ENCODE results near the gene RASGRF2. TPM values are rescaled to one million over a fixed set of nuclear protein-coding genes. Genes with fewer than 3 reads are reported as not detected.

Gene RASGRF2
- polyA plus RNA-seq, 1 donor from 2014 or later = 0.42 TPM

GRCh38 chr5:81241961-81242648 lies 281.9 kb downstream of the RASGRF2 start:
- TF ChIP-seq, protein P1, sequence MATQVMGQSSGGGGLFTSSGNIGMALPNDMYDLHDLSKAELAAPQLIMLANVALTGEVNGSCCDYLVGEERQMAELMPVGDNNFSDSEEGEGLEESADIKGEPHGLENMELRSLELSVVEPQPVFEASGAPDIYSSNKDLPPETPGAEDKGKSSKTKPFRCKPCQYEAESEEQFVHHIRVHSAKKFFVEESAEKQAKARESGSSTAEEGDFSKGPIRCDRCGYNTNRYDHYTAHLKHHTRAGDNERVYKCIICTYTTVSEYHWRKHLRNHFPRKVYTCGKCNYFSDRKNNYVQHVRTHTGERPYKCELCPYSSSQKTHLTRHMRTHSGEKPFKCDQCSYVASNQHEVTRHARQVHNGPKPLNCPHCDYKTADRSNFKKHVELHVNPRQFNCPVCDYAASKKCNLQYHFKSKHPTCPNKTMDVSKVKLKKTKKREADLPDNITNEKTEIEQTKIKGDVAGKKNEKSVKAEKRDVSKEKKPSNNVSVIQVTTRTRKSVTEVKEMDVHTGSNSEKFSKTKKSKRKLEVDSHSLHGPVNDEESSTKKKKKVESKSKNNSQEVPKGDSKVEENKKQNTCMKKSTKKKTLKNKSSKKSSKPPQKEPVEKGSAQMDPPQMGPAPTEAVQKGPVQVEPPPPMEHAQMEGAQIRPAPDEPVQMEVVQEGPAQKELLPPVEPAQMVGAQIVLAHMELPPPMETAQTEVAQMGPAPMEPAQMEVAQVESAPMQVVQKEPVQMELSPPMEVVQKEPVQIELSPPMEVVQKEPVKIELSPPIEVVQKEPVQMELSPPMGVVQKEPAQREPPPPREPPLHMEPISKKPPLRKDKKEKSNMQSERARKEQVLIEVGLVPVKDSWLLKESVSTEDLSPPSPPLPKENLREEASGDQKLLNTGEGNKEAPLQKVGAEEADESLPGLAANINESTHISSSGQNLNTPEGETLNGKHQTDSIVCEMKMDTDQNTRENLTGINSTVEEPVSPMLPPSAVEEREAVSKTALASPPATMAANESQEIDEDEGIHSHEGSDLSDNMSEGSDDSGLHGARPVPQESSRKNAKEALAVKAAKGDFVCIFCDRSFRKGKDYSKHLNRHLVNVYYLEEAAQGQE (IDR thresholded peaks at IDR 0.05; ENCODE audit: borderline replicate concordance) = no peak
- no peak for TF ChIP-seq SMC3 (conservative IDR thresholded peaks at IDR 0.05; ENCODE audit: poor library complexity)
- TF ChIP-seq EP300 (conservative IDR thresholded peaks at IDR 0.05; ENCODE audit: poor library complexity, severe bottlenecking) = no peak
- no peak for TF ChIP-seq TAF1 (IDR thresholded peaks at IDR 0.05; ENCODE audit: low read depth)
- TF ChIP-seq, protein P2, sequence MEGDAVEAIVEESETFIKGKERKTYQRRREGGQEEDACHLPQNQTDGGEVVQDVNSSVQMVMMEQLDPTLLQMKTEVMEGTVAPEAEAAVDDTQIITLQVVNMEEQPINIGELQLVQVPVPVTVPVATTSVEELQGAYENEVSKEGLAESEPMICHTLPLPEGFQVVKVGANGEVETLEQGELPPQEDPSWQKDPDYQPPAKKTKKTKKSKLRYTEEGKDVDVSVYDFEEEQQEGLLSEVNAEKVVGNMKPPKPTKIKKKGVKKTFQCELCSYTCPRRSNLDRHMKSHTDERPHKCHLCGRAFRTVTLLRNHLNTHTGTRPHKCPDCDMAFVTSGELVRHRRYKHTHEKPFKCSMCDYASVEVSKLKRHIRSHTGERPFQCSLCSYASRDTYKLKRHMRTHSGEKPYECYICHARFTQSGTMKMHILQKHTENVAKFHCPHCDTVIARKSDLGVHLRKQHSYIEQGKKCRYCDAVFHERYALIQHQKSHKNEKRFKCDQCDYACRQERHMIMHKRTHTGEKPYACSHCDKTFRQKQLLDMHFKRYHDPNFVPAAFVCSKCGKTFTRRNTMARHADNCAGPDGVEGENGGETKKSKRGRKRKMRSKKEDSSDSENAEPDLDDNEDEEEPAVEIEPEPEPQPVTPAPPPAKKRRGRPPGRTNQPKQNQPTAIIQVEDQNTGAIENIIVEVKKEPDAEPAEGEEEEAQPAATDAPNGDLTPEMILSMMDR (IDR thresholded peaks at IDR 0.05; ENCODE audit: poor library complexity, severe bottlenecking) = no peak
- no peak for TF ChIP-seq EZH2 (IDR thresholded peaks at IDR 0.05; ENCODE audit: borderline replicate concordance, insufficient read depth, low read length, poor library complexity, severe bottlenecking)
- TF ChIP-seq RAD21 (conservative IDR thresholded peaks at IDR 0.05) = no peak
- no peak for TF ChIP-seq MXI1 (conservative IDR thresholded peaks at IDR 0.05; ENCODE audit: poor library complexity, severe bottlenecking)
- Histone ChIP-seq H3K9ac (ENCODE audit: low read length) (no peak overlapping the region), H2AFZ (ENCODE audit: low read depth, low read length) (no peak overlapping the region), H3K9me2 (ENCODE audit: insufficient read depth, low read length) (no peaks in the 10 kb centered on the region), H3F3A (ENCODE audit: insufficient read depth, low read length, poor library complexity, severe bottlenecking) (no peaks in the 10 kb centered on the region), H4K20me1 (ENCODE audit: insufficient read depth) (no peaks in the 10 kb centered on the region), H3K27ac (ENCODE audit: low read length) (no peak overlapping the region), H3K9me3 (ENCODE audit: low read length) (no peaks in the 10 kb centered on the region), H3K36me3 (ENCODE audit: insufficient read depth, low read length) (no peaks in the 10 kb centered on the region), H3K79me2 (replicated peaks; ENCODE audit: insufficient read depth, low read length) (no peaks in the 10 kb centered on the region), H3K4me3 (ENCODE audit: low read length) (no peak overlapping the region), H3K27me3 (ENCODE audit: insufficient read depth, low read depth, low read length) (no peaks in the 10 kb centered on the region), H3K4me2 (ENCODE audit: low read length) (no peak overlapping the region)

- TF ChIP-seq, protein P1 (IDR thresholded peaks at IDR 0.05; ENCODE audit: borderline replicate concordance) = no peak
- TF ChIP-seq, protein P2 (IDR thresholded peaks at IDR 0.05; ENCODE audit: poor library complexity, severe bottlenecking) = no peak
- Histone ChIP-seq H3K27me3 (ENCODE audit: insufficient read depth, low read depth, low read length) (no peaks in the 10 kb centered on the region), H3K4me3 (ENCODE audit: low read length) (no peak overlapping the region), H3K27ac (ENCODE audit: low read length) (no peak overlapping the region), H3F3A (ENCODE audit: insufficient read depth, low read length, poor library complexity, severe bottlenecking) (no peaks in the 10 kb centered on the region), H3K9me3 (ENCODE audit: low read length) (no peaks in the 10 kb centered on the region), H4K20me1 (ENCODE audit: insufficient read depth) (no peaks in the 10 kb centered on the region), H3K4me2 (ENCODE audit: low read length) (no peak overlapping the region), H2AFZ (ENCODE audit: low read depth, low read length) (no peak overlapping the region), H3K9ac (ENCODE audit: low read length) (no peak overlapping the region), H3K79me2 (replicated peaks; ENCODE audit: insufficient read depth, low read length) (no peaks in the 10 kb centered on the region), H3K36me3 (ENCODE audit: insufficient read depth, low read length) (no peaks in the 10 kb centered on the region), H3K9me2 (ENCODE audit: insufficient read depth, low read length) (no peaks in the 10 kb centered on the region)
Observed at GRCh38 chr5:81242906-81243436, 282.8 kb downstream of the RASGRF2 start.
